ENCODE measurements around the gene MXRA5.

Gene MXRA5

GRCh38 chrX:3268829-3269228 lies 77.6 kb downstream of the MXRA5 start:
- Histone ChIP-seq H3K27ac (ENCODE audit: low read length) (no peak overlapping the region), H3K4me1 (ENCODE audit: control insufficient read depth, low read depth, low read length) (no peaks in the 10 kb centered on the region), H3K9me3 (ENCODE audit: control insufficient read depth, low read depth, low read length) (no peaks in the 10 kb centered on the region), H3K9ac (ENCODE audit: low read length) (no peak overlapping the region), H3K27me3 (ENCODE audit: control insufficient read depth, insufficient read depth, low read length) (no peaks in the 10 kb centered on the region), H3K36me3 (ENCODE audit: control insufficient read depth, low read depth, low read length) (no peaks in the 10 kb centered on the region), H3K4me3 (ENCODE audit: low read length) (no peak overlapping the region)

- Histone ChIP-seq H3K9me3 (ENCODE audit: control insufficient read depth, low read depth, low read length) (no peaks in the 10 kb centered on the region), H3K27me3 (ENCODE audit: control insufficient read depth, insufficient read depth, low read length) (no peaks in the 10 kb centered on the region), H3K27ac (ENCODE audit: low read length) (no peak overlapping the region), H3K9ac (ENCODE audit: low read length) (no peak overlapping the region), H3K4me3 (ENCODE audit: low read length) (no peak overlapping the region), H3K4me1 (ENCODE audit: control insufficient read depth, low read depth, low read length) (no peaks in the 10 kb centered on the region), H3K36me3 (ENCODE audit: control insufficient read depth, low read depth, low read length) (no peaks in the 10 kb centered on the region)
Measured at GRCh38 chrX:3263681-3264126, 82.7 kb downstream of the MXRA5 start.

GRCh38 chrX:3262901-3263300 lies 83.6 kb downstream of the MXRA5 start:
- no peak overlapping the region for H3K9ac ChIP-seq (ENCODE audit: low read length)
- H3K36me3 ChIP-seq (ENCODE audit: control insufficient read depth, low read depth, low read length), result no peaks in the 10 kb centered on the region
- H3K9me3 ChIP-seq (ENCODE audit: control insufficient read depth, low read depth, low read length), result no peaks in the 10 kb centered on the region
- no peak overlapping the region for H3K4me3 ChIP-seq (ENCODE audit: low read length)
- no peaks in the 10 kb centered on the region for H3K27me3 ChIP-seq (ENCODE audit: control insufficient read depth, insufficient read depth, low read length)
- H3K27ac ChIP-seq (ENCODE audit: low read length), result no peak overlapping the region
- H3K4me1 ChIP-seq (ENCODE audit: control insufficient read depth, low read depth, low read length), result no peaks in the 10 kb centered on the region

All from iPS-18a (cell line).